A673 (cell line): ENCODE measurements around the gene GRK6. TPM values are rescaled to one million over a fixed set of nuclear protein-coding genes. Genes with fewer than 3 reads are reported as not detected.

Source experiments
- BruUV-seq: library from RNA; stranded (reverse); fragments of 400-500 nt; replicated peaks from 2 replicates; lab custom pipeline; 2021; lab: Mats Ljungman, UMichigan
- CTCF ChIA-PET: fragments of 300-600 bp; sonication (Branson Sonifier 250); formaldehyde crosslinking; loops from one replicate; lab custom pipeline; 2022; ENCODE audit warnings: antibody characterized with exemption; lab: Charles Lee
- POLR2A ChIA-PET: fragments of 300-600 bp; sonication (Branson Sonifier 250); formaldehyde crosslinking; loops from one replicate; lab custom pipeline; 2022; ENCODE audit warnings: antibody characterized with exemption; ENCODE audit not compliant: low non-redundant PET; lab: Charles Lee
- DNase-seq: peaks from one replicate; pipeline ENCODE4 v3.0.0-alpha.2; 2015; ENCODE audit warnings: low spot score
- H3K27ac ChIP-seq: fragments of 200-600 bp; sonication (generic); 2 replicates; pipeline ENCODE4 v1.5.1; 2016; ENCODE audit warnings: mixed run types, low read depth, mild to moderate bottlenecking, mixed read lengths, antibody characterized with exemption, low read length; ENCODE audit not compliant: poor library complexity, severe bottlenecking
- H3K27me3 ChIP-seq: fragments of 200-600 bp; sonication (generic); replicated peaks from 2 replicates; pipeline ENCODE4 v1.6.1; 2017; ENCODE audit warnings: mixed run types, low read depth, mild to moderate bottlenecking, mixed read lengths, antibody characterized with exemption, low read length; ENCODE audit not compliant: insufficient read depth, poor library complexity
- H3K36me3 ChIP-seq: fragments of 200-600 bp; sonication (generic); 2 replicates; pipeline ENCODE4 v1.6.1; 2016; ENCODE audit warnings: mixed run types, mild to moderate bottlenecking, mixed read lengths, antibody characterized with exemption, low read length; ENCODE audit not compliant: insufficient read depth, poor library complexity, severe bottlenecking
- H3K4me1 ChIP-seq: fragments of 200-600 bp; sonication (generic); 2 replicates; pipeline ENCODE4 v1.6.1; 2017; ENCODE audit warnings: mixed run types, mild to moderate bottlenecking, mixed read lengths, antibody characterized with exemption, low read length; ENCODE audit not compliant: insufficient read depth, poor library complexity, severe bottlenecking
- H3K4me3 ChIP-seq: fragments of 200-600 bp; sonication (generic); 2 replicates; pipeline ENCODE4 v1.5.1; 2016; ENCODE audit warnings: low read depth, mixed run types, mild to moderate bottlenecking, mixed read lengths, low read length; ENCODE audit not compliant: poor library complexity, severe bottlenecking
- H3K9me3 ChIP-seq: fragments of 200-600 bp; sonication (generic); 2 replicates; pipeline ENCODE4 v1.6.1; 2016; ENCODE audit warnings: mixed run types, low read depth, mild to moderate bottlenecking, mixed read lengths, antibody characterized with exemption, low read length; ENCODE audit not compliant: poor library complexity, severe bottlenecking
- CTCF ChIP-seq: fragments of 300-800, 200-600 bp; sonication (generic); conservative IDR thresholded peaks from 2 replicates; pipeline ENCODE4 v1.5.1; 2017; ENCODE audit warnings: low read depth, mild to moderate bottlenecking, antibody characterized with exemption, low read length, moderate library complexity, mixed read lengths
- EZH2 ChIP-seq: fragments of 200-600 bp; sonication (generic); IDR thresholded peaks from 2 replicates; pipeline ENCODE4 v1.6.1; 2017; ENCODE audit warnings: borderline replicate concordance, low read depth, mild to moderate bottlenecking, mixed read lengths, antibody characterized with exemption, low read length; ENCODE audit not compliant: poor library complexity, severe bottlenecking
- intact Hi-C: fragments of 100-400 bp; cut with micrococcal nuclease; formaldehyde crosslinking; loops from one replicate; pipeline ENCODE4 v1.10.0; 2022; ENCODE audit not compliant: unreplicated experiment
- total RNA-seq: library from RNA; stranded (reverse); gene quantifications from 2 replicates; pipeline ENCODE4 v1.2.3, GENCODE V29; 2021

Gene GRK6
- total RNA-seq, 1 experiment from 2014 or later = 32.1 TPM

GRCh38 chr5:177404641-177405179 is 21.8 kb upstream of the GRK6 start:
- intact Hi-C loops = no loop called here

DNA sequence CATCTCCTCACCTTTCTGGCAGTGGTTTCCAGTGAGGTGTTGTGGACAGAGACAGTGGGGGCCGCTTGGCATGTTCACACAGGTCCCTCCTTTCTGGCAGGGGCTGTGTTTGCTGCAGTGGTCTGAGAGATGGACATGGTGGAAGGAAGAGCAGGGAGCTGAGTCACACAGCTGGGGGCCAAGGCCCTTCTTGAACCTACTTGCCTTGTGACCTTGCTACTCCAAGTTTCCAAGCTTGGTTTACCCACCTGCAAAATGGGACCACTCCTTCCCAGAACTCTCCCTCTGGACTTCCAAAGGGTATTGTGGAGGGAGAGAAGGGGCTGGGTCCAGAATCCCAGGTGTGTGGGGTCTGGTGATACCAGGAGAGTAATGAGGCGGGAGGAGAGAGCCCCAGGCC is 21.2 kb upstream of the GRK6 start:
- H3K4me3 ChIP-seq = no peak overlapping the region
- POLR2A ChIA-PET = interaction anchor here (0.5 to 0.6 kb wide), 2 partner anchors 61 to 140 kb away, joined by 4 to 9 read pairs; no protein-coding TSS in a partner anchor
- no peak overlapping the region for H3K27ac ChIP-seq
- no TSS peak for BruUV-seq
- intact Hi-C loops = no loop called here
- DNase-seq = no peak
- H3K27me3 ChIP-seq = peaks cover 37% of the 10 kb centered on the region
- H3K4me1 ChIP-seq = peaks cover 18% of the 10 kb centered on the region
- CTCF ChIA-PET = no interaction called here
- TF ChIP-seq EZH2 = no peak
- TF ChIP-seq CTCF = no peak
- H3K9me3 ChIP-seq = no peaks in the 10 kb centered on the region
- no peaks in the 10 kb centered on the region for H3K36me3 ChIP-seq

More at GRCh38 chr5:177404641-177405179, 21.8 kb upstream of the GRK6 start:
- Histone ChIP-seq H3K4me3 (peak overlapping the region; percentile 46), H3K27ac (no peak overlapping the region), H3K27me3 (peaks cover 43% of the 10 kb centered on the region), H3K4me1 (peaks cover 18% of the 10 kb centered on the region), H3K9me3 (no peaks in the 10 kb centered on the region), H3K36me3 (no peaks in the 10 kb centered on the region)
- ChIA-PET POLR2A (interaction anchor here (0.5 to 0.6 kb wide), 2 partner anchors 61 to 141 kb away, joined by 4 to 9 read pairs; no protein-coding TSS in a partner anchor), CTCF (interaction anchor here (0.7 to 2.1 kb wide), 3 partner anchors 14 to 53 kb away, joined by 3 to 7 read pairs (median 5); no protein-coding TSS in a partner anchor)
- no peak for DNase-seq
- no TSS peak for BruUV-seq
- TF ChIP-seq CTCF (no peak), EZH2 (no peak)

DNA sequence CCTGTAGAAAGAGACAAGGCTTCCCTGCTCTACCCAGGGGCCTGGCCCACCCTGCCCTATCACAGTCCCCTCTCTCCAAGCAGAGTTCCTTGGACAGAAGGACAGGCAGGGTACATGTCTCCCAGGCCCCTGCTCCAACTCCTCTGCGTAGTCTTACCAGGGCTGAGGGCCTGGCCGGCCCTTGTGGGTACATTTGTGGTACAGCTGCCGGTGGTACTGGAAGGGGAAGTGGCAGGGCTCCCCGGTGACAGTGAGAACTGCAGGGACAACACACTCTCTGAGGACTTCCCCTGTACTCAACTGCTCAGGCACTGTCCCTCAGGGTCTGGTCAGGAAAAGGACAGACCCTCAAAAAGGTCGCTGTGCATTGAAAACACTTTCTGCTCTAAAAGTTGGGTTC is 20.7 kb upstream of the GRK6 start:
- DNase-seq = no peak
- no TSS peak for BruUV-seq
- no peaks in the 10 kb centered on the region for H3K36me3 ChIP-seq
- ChIA-PET POLR2A (no interaction called here), CTCF (no interaction called here)
- no peaks in the 10 kb centered on the region for H3K9me3 ChIP-seq
- peaks cover 18% of the 10 kb centered on the region for H3K4me1 ChIP-seq
- no peak overlapping the region for H3K27ac ChIP-seq
- TF ChIP-seq CTCF (no peak), EZH2 (no peak)
- no peak overlapping the region for H3K4me3 ChIP-seq
- peaks cover 32% of the 10 kb centered on the region for H3K27me3 ChIP-seq
- intact Hi-C loops = no loop called here
